Myocyte (in vitro differentiated cells): ENCODE measurements around the gene FGD3. TPM values are rescaled to one million over a fixed set of nuclear protein-coding genes. Genes with fewer than 3 reads are reported as not detected.
A peak's percentile ranks its signal among the peaks of the same experiment; 100 is the strongest.

Experiments
- DNase-seq: peaks from one replicate; pipeline ENCODE4 v3.0.0-alpha.2; 2012; ENCODE audit warnings: low read depth
- total RNA-seq: library from RNA; depleted of rRNA; stranded (reverse); fragments of >200 nt; gene quantifications from 2 replicates; pipeline ENCODE4 v1.2.3, GENCODE V29; 2014

The FGD3 gene
- total RNA-seq, 1 donor from 2014 or later: 0.86 TPM

- no peak for DNase-seq
These were observed 119.8 kb downstream of the FGD3 start for GRCh38 chr9:93066978-93067603.

DNA sequence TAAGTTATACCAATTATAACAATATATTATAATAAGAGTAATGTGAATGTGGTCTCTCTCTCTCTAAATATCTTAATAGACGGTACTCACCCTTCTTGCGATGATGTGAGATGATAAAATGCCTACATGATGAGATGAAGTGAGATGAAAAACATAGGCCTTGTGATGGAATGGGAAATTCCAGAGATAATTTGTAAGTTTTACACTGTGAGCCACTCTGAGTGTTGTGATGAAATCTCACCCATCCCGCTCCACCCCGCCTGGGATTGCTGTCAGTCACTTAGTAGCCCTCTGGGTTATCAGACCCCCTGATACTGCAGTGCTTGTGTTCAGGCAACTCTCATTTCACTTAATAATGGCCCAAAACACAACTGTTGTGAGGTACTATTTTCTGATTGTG lies 121.6 kb downstream of the FGD3 start:
- DNase-seq: no peak

GRCh38 chr9:93071464-93071863 lies 124.1 kb downstream of the FGD3 start:
- DNase-seq: peak; percentile 12

GRCh38 chr9:93072383-93072795 lies 125.1 kb downstream of the FGD3 start:
- DNase-seq: peak; percentile 13

DNA sequence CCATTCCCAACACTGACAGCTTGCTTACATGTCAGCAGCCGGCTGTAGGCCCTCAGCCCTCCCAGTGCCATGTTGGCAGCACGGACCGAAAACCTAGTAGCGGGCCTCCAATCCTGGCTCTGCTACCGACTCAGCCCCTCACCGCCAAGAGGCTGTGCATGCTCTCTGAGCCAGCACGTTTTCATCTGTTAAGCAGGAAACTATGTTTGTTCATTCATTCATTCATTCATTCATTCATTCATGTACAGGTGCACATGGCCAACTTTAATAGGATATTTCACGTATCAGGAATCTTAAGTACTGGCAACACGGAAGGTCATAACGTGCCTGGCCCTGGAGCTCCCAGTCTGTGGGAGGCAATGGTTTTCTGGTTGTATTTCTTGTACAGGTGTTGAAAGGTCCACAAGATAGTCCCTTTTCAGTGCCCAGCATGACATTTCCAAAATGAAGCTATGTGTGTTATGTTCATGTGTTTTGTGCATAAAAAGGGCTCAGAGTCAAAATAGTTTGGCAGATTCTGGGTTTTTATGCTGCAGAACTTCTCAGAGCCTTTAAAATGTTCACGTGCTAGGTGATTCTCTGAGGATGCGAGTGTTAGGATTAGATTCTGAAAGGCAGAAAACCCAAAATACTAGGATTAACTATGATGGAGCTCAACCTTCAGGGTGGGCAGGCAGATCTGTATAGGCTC lies 128.9 kb downstream of the FGD3 start:
- no peak for DNase-seq

GRCh38 chr9:93076792-93077128 lies 129.4 kb downstream of the FGD3 start:
- no peak for DNase-seq

GRCh38 chr9:93077367-93077766 lies 130.0 kb downstream of the FGD3 start:
- no peak for DNase-seq

DNA sequence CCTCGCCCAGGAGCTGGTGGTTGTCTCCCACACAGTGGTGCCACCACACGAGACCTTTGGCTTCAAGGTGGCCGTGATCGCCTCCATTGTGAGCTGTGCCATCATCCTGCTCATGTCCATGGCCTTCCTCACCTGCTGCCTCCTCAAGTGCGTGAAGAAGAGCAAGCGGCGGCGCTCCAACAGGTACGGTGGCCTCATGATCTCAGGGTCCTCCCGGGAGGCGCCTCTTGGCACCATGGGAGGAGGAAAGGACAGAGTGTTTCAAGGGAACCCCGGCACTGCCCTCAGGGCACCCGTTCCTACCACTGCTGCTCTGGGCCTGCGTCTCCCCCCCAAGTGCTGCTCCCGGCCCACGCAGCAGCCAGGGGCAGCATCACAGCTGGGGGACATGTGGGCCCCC lies 130.5 kb downstream of the FGD3 start:
- no peak for DNase-seq

GRCh38 chr9:93079371-93079770 lies 132.0 kb downstream of the FGD3 start:
- no peak for DNase-seq

DNA sequence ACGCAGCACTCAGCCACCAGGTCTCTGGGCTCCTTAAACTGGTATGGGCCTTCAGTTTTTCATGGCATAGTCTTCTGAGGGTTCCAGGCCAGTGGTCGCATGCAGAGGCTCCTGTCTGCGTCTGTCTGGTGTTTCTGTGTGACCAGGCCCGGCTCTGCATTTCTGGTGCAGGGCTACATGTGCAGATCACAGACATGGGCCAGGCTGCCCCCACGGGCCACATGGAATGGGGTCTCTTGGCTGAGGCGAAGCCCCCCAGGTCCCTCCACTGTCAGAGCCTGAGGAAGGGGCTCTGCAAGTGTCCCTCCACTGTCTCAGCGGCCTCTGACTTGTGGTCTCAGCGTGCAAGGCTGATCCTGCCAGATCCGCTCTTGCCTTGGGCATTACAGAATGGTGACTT lies 133.1 kb downstream of the FGD3 start:
- DNase-seq: no peak

GRCh38 chr9:93081081-93081529 lies 133.8 kb downstream of the FGD3 start:
- DNase-seq: peak; percentile 15

GRCh38 chr9:93081931-93082330 lies 134.6 kb downstream of the FGD3 start:
- DNase-seq: no peak

DNA sequence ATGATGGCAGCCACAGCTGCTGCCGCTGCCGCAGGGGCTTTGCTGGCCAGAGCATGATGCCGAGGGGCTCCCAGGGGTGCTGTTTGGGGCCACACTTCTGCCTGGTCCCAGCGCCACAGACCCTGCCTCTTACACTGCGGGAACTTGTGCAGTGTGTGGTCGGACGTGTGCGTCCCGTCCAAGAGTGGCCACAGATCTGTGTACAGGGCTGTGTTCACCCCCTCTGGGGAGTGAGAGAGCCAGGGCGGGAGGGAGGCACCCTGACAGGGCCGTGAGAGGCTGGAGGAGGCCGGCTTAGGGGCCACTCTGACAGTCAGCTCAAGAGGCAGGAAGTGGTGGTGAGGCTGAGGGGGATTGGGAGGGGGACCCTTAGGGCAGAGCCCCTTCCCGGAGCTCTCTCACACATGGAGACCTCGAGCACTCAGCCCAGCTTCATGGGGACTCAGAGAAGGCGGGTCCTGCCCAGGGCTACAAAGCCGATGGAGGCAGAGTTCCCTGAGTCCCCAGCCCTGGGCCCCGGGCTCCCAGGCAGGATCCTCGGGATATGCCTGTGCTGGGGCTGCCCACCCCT lies 135.6 kb downstream of the FGD3 start:
- no peak for DNase-seq

DNA sequence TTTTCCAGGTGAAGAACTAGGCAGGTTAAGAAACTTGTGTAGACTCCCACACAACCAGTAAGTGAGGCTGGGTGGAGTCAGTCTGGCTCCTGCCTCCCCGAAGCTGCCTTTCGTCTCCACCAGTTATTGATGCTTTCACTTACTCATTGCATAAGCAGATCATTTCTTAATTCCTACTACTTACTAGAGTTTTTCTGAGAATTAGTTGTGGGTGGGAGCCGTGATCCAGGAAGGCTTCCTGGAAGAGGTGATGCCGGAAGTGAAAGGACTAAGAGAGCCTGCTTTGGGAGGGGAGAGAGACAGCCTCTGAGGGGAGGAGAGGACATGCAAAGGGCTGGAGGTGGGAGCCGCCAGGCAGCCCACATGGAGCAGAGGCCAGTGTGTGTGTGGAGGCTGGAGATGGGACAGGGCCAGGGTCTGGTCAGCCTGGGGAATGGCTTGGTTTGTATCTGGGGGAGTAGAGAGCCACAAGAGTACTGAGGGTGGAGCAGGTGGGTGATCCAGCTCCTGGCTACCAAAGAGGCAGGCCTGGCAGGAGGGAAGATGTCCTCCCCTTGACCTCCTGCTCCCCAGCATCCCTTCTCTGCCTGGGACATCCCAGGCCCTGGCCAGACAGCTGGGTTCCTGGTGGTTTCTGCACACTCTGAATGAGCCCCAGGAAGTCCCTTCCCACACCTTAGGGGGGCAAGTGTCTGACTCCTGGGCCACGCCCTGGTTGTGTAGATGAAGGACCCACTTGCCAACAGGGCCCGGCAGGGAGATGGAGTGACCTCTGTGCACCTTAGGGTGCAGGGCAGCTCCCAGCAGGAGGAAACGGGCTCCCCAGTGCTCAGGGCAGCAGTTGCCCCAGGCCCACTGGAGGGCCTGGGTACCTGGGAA lies 136.5 kb downstream of the FGD3 start:
- no peak for DNase-seq

- DNase-seq: peak; percentile 23
These were observed 137.2 kb downstream of the FGD3 start for GRCh38 chr9:93084471-93084881.

GRCh38 chr9:93085676-93086075 lies 138.4 kb downstream of the FGD3 start:
- no peak for DNase-seq

Other genes with a start within 250 kb of the FGD3 start
- gene BICD2, start 182.7 kb upstream of the FGD3 start, total RNA-seq: 60.6 and 68.3 TPM in 2 replicates
- 12.5 and 13.4 TPM in 2 replicates for gene ZNF484, start 69.5 kb upstream of the FGD3 start, total RNA-seq
- gene SUSD3, start 111.2 kb downstream of the FGD3 start, total RNA-seq: not detected in 2 replicates
- gene CARD19, start 148.7 kb downstream of the FGD3 start, total RNA-seq: 61.2 and 143 TPM in 2 replicates
- 33.6 and 78.3 TPM in 2 replicates for gene NINJ1, start 186.7 kb downstream of the FGD3 start, total RNA-seq
- not detected in 2 replicates for gene WNK2, start 236.6 kb downstream of the FGD3 start, total RNA-seq